CD14-positive monocyte (primary cell): ENCODE results near the gene OCLN. TPM values are rescaled to one million over a fixed set of nuclear protein-coding genes. Genes with fewer than 3 reads are reported as not detected.
"Not testable (repeated sequence)": the region's sequence is repeated elsewhere in the genome, so short reads cannot be mapped to it uniquely, and the experiment has no call there.

ENCODE experiments used
- DNase-seq, 3 donors: peaks; one replicate each; pipeline ENCODE4 v3.0.0-alpha.2; 2011 to 2022
- H2AFZ ChIP-seq: 2 replicates; pipeline ENCODE4 v1.6.0; 2012; ENCODE audit warnings: mild to moderate bottlenecking, low read depth, low read length, inconsistent platforms; ENCODE audit not compliant: insufficient read depth, poor library complexity, severe bottlenecking
- H3K27ac ChIP-seq, 2 donors: 1 replicate in 1 of 2; 2 replicates in 1 of 2; pipeline ENCODE4 v1.5.1; 2012 to 2013; ENCODE audit warnings: low read length in 2 of 2, control low read depth in 1 of 2, inconsistent platforms in 1 of 2, low read depth in 1 of 2, mild to moderate bottlenecking in 1 of 2
- H3K27me3 ChIP-seq, 2 donors: one replicate each; pipeline versions ENCODE4 v1.6.0 to v1.6.1; 2011 to 2013; ENCODE audit warnings: low read length in 2 of 2; ENCODE audit not compliant: control insufficient read depth in 2 of 2, insufficient read depth in 2 of 2
- H3K36me3 ChIP-seq, 2 donors: replicated peaks in 1 of 2; 1 replicate in 1 of 2; 2 replicates in 1 of 2; pipeline versions ENCODE4 v1.5.1 to v1.6.1; 2012 to 2013; ENCODE audit warnings: low read length in 2 of 2, control low read depth in 1 of 2, inconsistent platforms in 1 of 2, mild to moderate bottlenecking in 1 of 2; ENCODE audit not compliant: insufficient read depth in 2 of 2, control insufficient read depth in 1 of 2
- H3K4me1 ChIP-seq, 2 donors: 1 replicate in 1 of 2; 2 replicates in 1 of 2; pipeline versions ENCODE4 v1.5.1 to v1.6.1; 2012 to 2013; ENCODE audit warnings: low read length in 2 of 2, control low read depth in 1 of 2, inconsistent platforms in 1 of 2, mild to moderate bottlenecking in 1 of 2, moderate library complexity in 1 of 2; ENCODE audit not compliant: insufficient read depth in 2 of 2, control insufficient read depth in 1 of 2
- H3K4me2 ChIP-seq: replicated peaks from 2 replicates; pipeline ENCODE3; 2012; ENCODE audit warnings: low read length, moderate library complexity, mild to moderate bottlenecking; ENCODE audit not compliant: poor library complexity, severe bottlenecking; ENCODE audit errors: extremely low read depth
- H3K4me3 ChIP-seq, 3 experiments: fragments of 200-600 bp in 1 of 3; sonication (generic) in 1 of 3; replicated peaks in 1 of 3; 1 replicate in 2 of 3; 2 replicates in 1 of 3; pipeline ENCODE4 v1.5.1; 2011 to 2013; ENCODE audit warnings: low read length in 3 of 3, mild to moderate bottlenecking in 3 of 3, control low read depth in 2 of 3, low read depth in 2 of 3, inconsistent platforms in 1 of 3, moderate library complexity in 1 of 3
- H3K79me2 ChIP-seq: 2 replicates; pipeline ENCODE4 v1.6.0; 2012; ENCODE audit warnings: mild to moderate bottlenecking, control low read depth, inconsistent platforms, low read length, moderate library complexity; ENCODE audit not compliant: insufficient read depth
- H3K9ac ChIP-seq: 2 replicates; pipeline ENCODE4 v1.6.0; 2017; ENCODE audit warnings: low read length, mild to moderate bottlenecking; ENCODE audit not compliant: insufficient read depth, poor library complexity, severe bottlenecking
- H3K9me3 ChIP-seq, 2 donors: replicated peaks in 1 of 2; 1 replicate in 1 of 2; 2 replicates in 1 of 2; pipeline versions ENCODE4 v1.5.1 to v1.6.1; 2012 to 2013; ENCODE audit warnings: low read length in 2 of 2, control low read depth in 1 of 2; ENCODE audit not compliant: control insufficient read depth in 1 of 2, insufficient read depth in 1 of 2
- H4K20me1 ChIP-seq: 2 replicates; pipeline ENCODE4 v1.6.0; 2012; ENCODE audit warnings: mild to moderate bottlenecking, low read length, control low read depth, moderate library complexity; ENCODE audit not compliant: insufficient read depth
- H3K27ac Mint-ChIP-seq, 7 donors: one replicate each; pipeline ENCODE4 v1.8.0; 2020; ENCODE audit warnings: mild to moderate bottlenecking in 7 of 7, mixed read lengths in 7 of 7, moderate library complexity in 6 of 7, inconsistent platforms in 2 of 7
- H3K27me3 Mint-ChIP-seq, 3 donors: one replicate each; pipeline ENCODE4 v1.8.0; 2021 to 2022; ENCODE audit warnings: low read depth in 3 of 3, mild to moderate bottlenecking in 3 of 3, mixed read lengths in 3 of 3, moderate library complexity in 3 of 3, inconsistent platforms in 1 of 3
- H3K36me3 Mint-ChIP-seq, 2 donors: one replicate each; pipeline ENCODE4 v1.8.0; 2020; ENCODE audit warnings: mixed read lengths in 2 of 2, inconsistent platforms in 1 of 2, mild to moderate bottlenecking in 1 of 2
- H3K4me1 Mint-ChIP-seq: one replicate; pipeline ENCODE4 v1.8.0; 2020; ENCODE audit warnings: mild to moderate bottlenecking, mixed read lengths
- H3K4me3 Mint-ChIP-seq, 2 donors: one replicate each; pipeline ENCODE4 v1.8.0; 2020; ENCODE audit warnings: mild to moderate bottlenecking in 2 of 2, mixed read lengths in 2 of 2, moderate library complexity in 1 of 2
- H3K9me3 Mint-ChIP-seq, 7 donors: one replicate each; pipeline ENCODE4 v1.8.0; 2020 to 2022; ENCODE audit warnings: mixed read lengths in 7 of 7, mild to moderate bottlenecking in 6 of 7, moderate library complexity in 6 of 7, inconsistent platforms in 2 of 7
- WGBS: methylation state at CpG from one replicate; pipeline ENCODE4 v1.1.5; 2013; ENCODE audit warnings: missing lambda C conversion rate; ENCODE audit not compliant: insufficient coverage; 5-methylcytosine and 5-hydroxymethylcytosine counted together
- intact Hi-C, 2 donors: fragments of 100-400 bp; cut with micrococcal nuclease; formaldehyde crosslinking; loops; one replicate each; pipeline versions ENCODE4 v1.15.0 to v1.15.1; 2023
- polyA plus RNA-seq, 3 donors: library from polyadenylated mRNA; depleted of rRNA in 1 of 3; unstranded in 2 of 3; stranded (reverse) in 1 of 3; fragments of 300-500 nt in 2 of 3; fragments of >200 nt in 1 of 3; fragmentation: Illumina TruSeq in 2 of 3; gene quantifications; 1 replicate in 2 of 3; 2 replicates in 1 of 3; pipeline ENCODE4 v1.2.3, GENCODE V29; 2012 to 2021

OCLN gene
- polyA plus RNA-seq, 3 donors: 0.03 to 0.15 TPM; not detected in 1

- H3K36me3 ChIP-seq, H4K20me1 ChIP-seq, H3K9me3 ChIP-seq, H3K9me3 Mint-ChIP-seq, H3K27ac Mint-ChIP-seq, H3K27me3 Mint-ChIP-seq, H2AFZ ChIP-seq, H3K4me1 Mint-ChIP-seq, H3K27ac ChIP-seq, intact Hi-C loops, H3K4me3 ChIP-seq, H3K27me3 ChIP-seq, H3K9ac ChIP-seq, H3K4me2 ChIP-seq, H3K79me2 ChIP-seq, H3K4me3 Mint-ChIP-seq, H3K4me1 ChIP-seq, DNase-seq: not testable (repeated sequence)
- H3K36me3 Mint-ChIP-seq: peaks cover 7 to 10% of the 10 kb centered on the region in 2 donors
- WGBS: no CpG with 5 or more reads among the region's 2 CpGs
Measured at GRCh38 chr5:69566172-69566571, 73.6 kb downstream of the OCLN start.

- H3K9me3 ChIP-seq, H3K36me3 Mint-ChIP-seq, H3K4me1 Mint-ChIP-seq, DNase-seq, H3K9me3 Mint-ChIP-seq, H3K27me3 Mint-ChIP-seq, H3K27me3 ChIP-seq, H4K20me1 ChIP-seq, intact Hi-C loops, H3K4me3 Mint-ChIP-seq, H3K9ac ChIP-seq, H3K79me2 ChIP-seq, H3K4me1 ChIP-seq, H3K27ac Mint-ChIP-seq, H3K27ac ChIP-seq, H2AFZ ChIP-seq, H3K4me3 ChIP-seq, H3K4me2 ChIP-seq, H3K36me3 ChIP-seq: not testable (repeated sequence)
- WGBS: no CpG with 5 or more reads among the region's 2 CpGs
Measured at GRCh38 chr5:69568072-69568471, 75.5 kb downstream of the OCLN start.

GRCh38 chr5:69583356-69583755, 90.8 kb downstream of the OCLN start:
- H4K20me1 ChIP-seq, H3K4me3 Mint-ChIP-seq, H3K36me3 ChIP-seq, H3K27ac ChIP-seq, H3K4me1 ChIP-seq, DNase-seq, H3K4me1 Mint-ChIP-seq, H3K79me2 ChIP-seq, H3K9ac ChIP-seq, H3K4me3 ChIP-seq, H3K27me3 Mint-ChIP-seq, H3K4me2 ChIP-seq, H3K36me3 Mint-ChIP-seq, H2AFZ ChIP-seq, H3K27me3 ChIP-seq, H3K9me3 Mint-ChIP-seq, H3K9me3 ChIP-seq, H3K27ac Mint-ChIP-seq, intact Hi-C loops: not testable (repeated sequence)
- WGBS: no CpG with 5 or more reads among the region's 2 CpGs

GRCh38 chr5:69596114-69596840, 103.7 kb downstream of the OCLN start:
- H3K4me2 ChIP-seq, DNase-seq, H3K4me1 Mint-ChIP-seq, H3K27me3 ChIP-seq, H3K27me3 Mint-ChIP-seq, H3K27ac ChIP-seq, H3K36me3 ChIP-seq, H3K9me3 ChIP-seq, intact Hi-C loops, H3K4me3 ChIP-seq, H3K9ac ChIP-seq, H3K4me1 ChIP-seq, H3K27ac Mint-ChIP-seq, H3K4me3 Mint-ChIP-seq, H4K20me1 ChIP-seq, H3K9me3 Mint-ChIP-seq, H3K36me3 Mint-ChIP-seq, H2AFZ ChIP-seq, H3K79me2 ChIP-seq: not testable (repeated sequence)
- WGBS: no CpG with 5 or more reads among the region's 7 CpGs
